Endometrium (tissue), 2 donors: ENCODE results near the gene SLC25A43.
"Not testable (repeated sequence)": the region's sequence is repeated elsewhere in the genome, so short reads cannot be mapped to it uniquely, and the experiment has no call there.

Experiments
- FAIRE-seq: peaks from 2 replicates; lab custom pipeline; 2012; peaks lifted over from hg19 to GRCh38; lab: Jason Lieb, UNC
- donor health status: control.
- donor health status: control.

The SLC25A43 gene

GRCh38 chrX:119410027-119410819, 11.1 kb downstream of the SLC25A43 start:
- no peak for FAIRE-seq

- no peak for FAIRE-seq
Observed at GRCh38 chrX:119410854-119411253, 11.7 kb downstream of the SLC25A43 start.

GRCh38 chrX:119411959-119412358, 12.8 kb downstream of the SLC25A43 start:
- no peak for FAIRE-seq

- no peak for FAIRE-seq
Observed at GRCh38 chrX:119417376-119417775, 18.2 kb downstream of the SLC25A43 start.

GRCh38 chrX:119417842-119418241, 18.7 kb downstream of the SLC25A43 start:
- FAIRE-seq = no peak

- FAIRE-seq = no peak
Observed at GRCh38 chrX:119419146-119419545, 20.0 kb downstream of the SLC25A43 start.

GRCh38 chrX:119419898-119420297, 20.8 kb downstream of the SLC25A43 start:
- no peak for FAIRE-seq

- FAIRE-seq = no peak
Observed at GRCh38 chrX:119421016-119421705, 22.0 kb downstream of the SLC25A43 start.

GRCh38 chrX:119423631-119424030, 24.5 kb downstream of the SLC25A43 start:
- no peak for FAIRE-seq

GRCh38 chrX:119424999-119425398, 25.9 kb downstream of the SLC25A43 start:
- no peak for FAIRE-seq

- no peak for FAIRE-seq
Observed at GRCh38 chrX:119427024-119427794, 28.1 kb downstream of the SLC25A43 start.

- no peak for FAIRE-seq
Observed at GRCh38 chrX:119427795-119428185, 28.7 kb downstream of the SLC25A43 start.

GRCh38 chrX:119429471-119429870, 30.3 kb downstream of the SLC25A43 start:
- FAIRE-seq = no peak

- FAIRE-seq = not testable (repeated sequence)
Observed at GRCh38 chrX:119441295-119441694, 42.2 kb downstream of the SLC25A43 start.

GRCh38 chrX:119442286-119442685, 43.1 kb downstream of the SLC25A43 start:
- no peak for FAIRE-seq

GRCh38 chrX:119453202-119453601, 54.1 kb downstream of the SLC25A43 start:
- no peak for FAIRE-seq

- FAIRE-seq = no peak
Observed at GRCh38 chrX:119455264-119455663, 56.1 kb downstream of the SLC25A43 start.

GRCh38 chrX:119459181-119459580, 60.0 kb downstream of the SLC25A43 start:
- FAIRE-seq = no peak

- FAIRE-seq = no peak
Observed at GRCh38 chrX:119465555-119465954, 66.4 kb downstream of the SLC25A43 start.

GRCh38 chrX:119466970-119467369, 67.8 kb downstream of the SLC25A43 start:
- FAIRE-seq = no peak

- no peak for FAIRE-seq
Observed at GRCh38 chrX:119467433-119467832, 68.3 kb downstream of the SLC25A43 start.

GRCh38 chrX:119467842-119468550, 68.9 kb downstream of the SLC25A43 start, which contains the start of gene SLC25A5:
Gene SLC25A5, plus strand, starts transcription at chrX:119468444. Its CDS starts 72 bp downstream, at chrX:119468516.
- no peak for FAIRE-seq
